Ammon's horn (tissue), 1 donor: ENCODE data around the gene CPA2.

ENCODE experiments used
- DNase-seq: peaks from one replicate; pipeline ENCODE4 v3.0.0-alpha.2; 2016; ENCODE audit warnings: low spot score

CPA2 gene

GRCh38 chr7:130256704-130257103, 10.0 kb upstream of the CPA2 start:
- DNase-seq: no peak

GRCh38 chr7:130258494-130259078, 8.1 kb upstream of the CPA2 start:
- no peak for DNase-seq

GRCh38 chr7:130262448-130262847, 4.2 kb upstream of the CPA2 start:
- peak; percentile 45 for DNase-seq

- no peak for DNase-seq
These were observed 3.5 kb upstream of the CPA2 start for GRCh38 chr7:130263130-130263529.

GRCh38 chr7:130266961-130267321, 278 bp downstream of the CPA2 start:
- DNase-seq: no peak

- no peak for DNase-seq
These were observed 2.0 kb downstream of the CPA2 start for GRCh38 chr7:130268463-130269317.

GRCh38 chr7:130269318-130269694, 2.6 kb downstream of the CPA2 start:
- DNase-seq: no peak

- DNase-seq: no peak
These were observed 4.5 kb downstream of the CPA2 start for GRCh38 chr7:130270947-130271800.

GRCh38 chr7:130272381-130273080, 5.9 kb downstream of the CPA2 start:
- peak; percentile 30 for DNase-seq

- DNase-seq: peak; percentile 52
These were observed 6.6 kb downstream of the CPA2 start for GRCh38 chr7:130273081-130273932.

- peak; percentile 29 for DNase-seq
These were observed 7.2 kb downstream of the CPA2 start for GRCh38 chr7:130273933-130274255.

- DNase-seq: no peak
These were observed 7.6 kb downstream of the CPA2 start for GRCh38 chr7:130274296-130274695.

- no peak for DNase-seq
These were observed 8.4 kb downstream of the CPA2 start for GRCh38 chr7:130274983-130275591.

- DNase-seq: no peak
These were observed 9.2 kb downstream of the CPA2 start for GRCh38 chr7:130275826-130276297.

GRCh38 chr7:130276796-130277762, 10.4 kb downstream of the CPA2 start:
- peak; percentile 23 for DNase-seq

- DNase-seq: peak; percentile 66
These were observed 11.3 kb downstream of the CPA2 start for GRCh38 chr7:130277763-130278643.

- DNase-seq: no peak
These were observed 12.2 kb downstream of the CPA2 start for GRCh38 chr7:130278860-130279259.

GRCh38 chr7:130279286-130279685, 12.6 kb downstream of the CPA2 start:
- DNase-seq: no peak

- no peak for DNase-seq
These were observed 13.2 kb downstream of the CPA2 start for GRCh38 chr7:130279906-130280305.
